Tibial artery (tissue), 4 donors: ENCODE measurements around the gene TBL2.
"Not testable (repeated sequence)": the region's sequence is repeated elsewhere in the genome, so short reads cannot be mapped to it uniquely, and the experiment has no call there.

Experiments
- DNase-seq, 2 donors: peaks; one replicate each; pipeline ENCODE4 v3.0.0-alpha.2; 2019
- H3K27ac ChIP-seq, 2 donors: fragments of 200-600 bp; sonication (generic) in 1 of 2; 1 replicate in 1 of 2; 2 replicates in 1 of 2; pipeline ENCODE4 v1.5.1; 2018 to 2019; ENCODE audit warnings: mild to moderate bottlenecking in 1 of 2
- H3K27me3 ChIP-seq, 2 donors: fragments of 200-600 bp; sonication (generic) in 1 of 2; one replicate each; pipeline versions ENCODE4 v1.5.1 to v1.6.0; 2016 to 2019
- H3K36me3 ChIP-seq, 3 donors: fragments of 200-600 bp; sonication (generic) in 2 of 3; one replicate each; pipeline ENCODE4 v1.5.1; 2016 to 2019; ENCODE audit warnings: mild to moderate bottlenecking in 2 of 3
- H3K4me1 ChIP-seq, 4 donors: fragments of 200-600 bp; sonication (generic) in 2 of 4; 1 replicate in 3 of 4; 2 replicates in 1 of 4; pipeline ENCODE4 v1.5.1; 2016 to 2019
- H3K4me3 ChIP-seq, 2 donors: fragments of 200-600 bp; sonication (generic) in 1 of 2; 1 replicate in 1 of 2; 2 replicates in 1 of 2; pipeline ENCODE4 v1.5.1; 2018 to 2019; ENCODE audit warnings: mild to moderate bottlenecking in 2 of 2
- H3K9me3 ChIP-seq, 3 donors: fragments of 200-600 bp; sonication (generic) in 1 of 3; one replicate each; pipeline ENCODE4 v1.5.1; 2016 to 2019
- intact Hi-C: fragments of 100-400 bp; cut with DNase I; formaldehyde crosslinking; loops from one replicate; pipeline ENCODE4 v1.15.0; 2023; ENCODE audit warnings: low total_unique reads
- TF ChIP-seq, protein P1 (sequence below), 2 experiments: fragments of 200-600 bp in 1 of 2; fragments of 450-650 bp in 1 of 2; IDR thresholded peaks; one replicate each; pipeline ENCODE4 v1.5.1; 2017 to 2019; ENCODE audit warnings: antibody characterized with exemption in 2 of 2, mild to moderate bottlenecking in 1 of 2, moderate library complexity in 1 of 2

Gene TBL2

DNA sequence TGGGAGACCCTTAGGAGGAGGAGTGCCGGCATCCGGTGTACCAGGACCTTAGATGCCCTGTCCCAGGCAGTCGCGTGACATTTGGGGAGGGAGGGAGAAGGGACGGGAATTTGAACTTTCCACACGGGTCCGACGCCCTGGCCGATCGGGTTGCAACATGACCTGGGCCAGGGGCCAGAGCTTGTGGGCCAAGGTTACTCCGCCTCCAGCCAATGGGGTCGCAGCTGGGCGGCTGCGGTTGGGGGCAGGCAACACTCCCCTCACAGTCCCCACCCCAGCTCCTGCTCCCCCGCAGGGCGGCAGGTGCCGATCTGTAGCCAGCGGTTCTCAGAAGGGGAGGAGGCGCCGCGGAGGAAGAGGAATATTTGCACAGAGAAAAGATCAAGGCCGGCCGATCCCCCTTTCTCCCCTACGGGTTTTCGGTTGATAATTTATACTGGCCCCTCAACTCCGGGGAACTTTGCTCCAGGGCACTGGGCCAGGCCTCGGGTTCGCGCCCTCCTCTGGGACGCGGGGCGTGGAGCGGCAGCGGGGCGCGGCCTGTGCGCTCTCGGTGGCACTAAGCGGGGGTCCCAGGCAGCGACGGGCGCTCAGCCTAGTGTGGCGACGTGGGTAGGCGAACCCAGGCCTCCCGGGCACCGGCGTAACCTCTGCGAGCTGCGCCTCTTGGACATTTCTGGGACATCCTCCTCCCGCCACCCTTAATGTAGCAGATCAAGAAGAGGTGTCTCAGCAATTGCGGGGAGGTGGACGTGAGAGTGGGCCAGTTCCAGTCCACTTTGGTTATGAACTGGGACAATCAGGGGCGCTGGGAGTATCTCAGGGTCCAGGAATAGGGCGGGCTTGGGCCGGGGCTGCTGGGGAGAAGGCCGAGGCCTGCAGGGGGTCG, 44.8 kb upstream of the TBL2 start:
- Histone ChIP-seq H3K4me1 (peaks cover 0 to 22% (median 22%) of the 10 kb centered on the region in 4 donors), H3K27ac (no peak overlapping the region), H3K36me3 (no peaks in the 10 kb centered on the region), H3K27me3 (peaks cover 6 to 87% of the 10 kb centered on the region in 2 donors), H3K4me3 (peak overlapping the region in 1 of 2 donors; percentile 54), H3K9me3 (no peaks in the 10 kb centered on the region)
- TF ChIP-seq, protein P1, sequence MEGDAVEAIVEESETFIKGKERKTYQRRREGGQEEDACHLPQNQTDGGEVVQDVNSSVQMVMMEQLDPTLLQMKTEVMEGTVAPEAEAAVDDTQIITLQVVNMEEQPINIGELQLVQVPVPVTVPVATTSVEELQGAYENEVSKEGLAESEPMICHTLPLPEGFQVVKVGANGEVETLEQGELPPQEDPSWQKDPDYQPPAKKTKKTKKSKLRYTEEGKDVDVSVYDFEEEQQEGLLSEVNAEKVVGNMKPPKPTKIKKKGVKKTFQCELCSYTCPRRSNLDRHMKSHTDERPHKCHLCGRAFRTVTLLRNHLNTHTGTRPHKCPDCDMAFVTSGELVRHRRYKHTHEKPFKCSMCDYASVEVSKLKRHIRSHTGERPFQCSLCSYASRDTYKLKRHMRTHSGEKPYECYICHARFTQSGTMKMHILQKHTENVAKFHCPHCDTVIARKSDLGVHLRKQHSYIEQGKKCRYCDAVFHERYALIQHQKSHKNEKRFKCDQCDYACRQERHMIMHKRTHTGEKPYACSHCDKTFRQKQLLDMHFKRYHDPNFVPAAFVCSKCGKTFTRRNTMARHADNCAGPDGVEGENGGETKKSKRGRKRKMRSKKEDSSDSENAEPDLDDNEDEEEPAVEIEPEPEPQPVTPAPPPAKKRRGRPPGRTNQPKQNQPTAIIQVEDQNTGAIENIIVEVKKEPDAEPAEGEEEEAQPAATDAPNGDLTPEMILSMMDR (IDR thresholded peaks at IDR 0.05): no peak
- intact Hi-C loops: loop anchor here (5.0 kb wide), 1 partner anchor 99 kb away; no protein-coding TSS in a partner anchor
- peak in 1 of 2 donors; percentile 69 for DNase-seq

DNA sequence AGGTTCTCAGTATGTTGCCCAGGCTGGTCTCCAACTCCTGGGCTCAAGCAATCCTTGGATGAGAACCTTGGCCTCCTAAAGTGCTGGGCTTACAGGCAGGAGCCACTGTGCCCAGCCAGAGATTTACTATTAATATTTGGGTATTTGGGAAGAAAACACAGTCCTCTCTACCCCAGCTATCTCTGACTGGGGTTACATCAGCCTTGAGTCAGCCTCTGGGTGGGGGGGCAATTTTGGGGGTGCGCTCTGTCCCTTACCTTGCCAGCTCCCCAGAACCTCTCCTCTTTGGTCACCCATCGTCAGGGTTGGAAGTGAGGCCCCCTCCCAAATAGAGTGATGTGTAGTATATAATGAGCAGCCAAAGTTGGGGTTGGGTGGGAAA, 44.1 kb upstream of the TBL2 start:
- intact Hi-C loops: loop anchor here (5.0 kb wide), 1 partner anchor 100 kb away; no protein-coding TSS in a partner anchor
- Histone ChIP-seq H3K4me3 (no peak overlapping the region), H3K36me3 (no peaks in the 10 kb centered on the region), H3K4me1 (peaks cover 0 to 22% (median 22%) of the 10 kb centered on the region in 4 donors), H3K9me3 (no peaks in the 10 kb centered on the region), H3K27ac (no peak overlapping the region), H3K27me3 (peaks cover 6 to 82% of the 10 kb centered on the region in 2 donors)
- DNase-seq: no peak
- TF ChIP-seq, protein P1 (IDR thresholded peaks at IDR 0.05): no peak

DNA sequence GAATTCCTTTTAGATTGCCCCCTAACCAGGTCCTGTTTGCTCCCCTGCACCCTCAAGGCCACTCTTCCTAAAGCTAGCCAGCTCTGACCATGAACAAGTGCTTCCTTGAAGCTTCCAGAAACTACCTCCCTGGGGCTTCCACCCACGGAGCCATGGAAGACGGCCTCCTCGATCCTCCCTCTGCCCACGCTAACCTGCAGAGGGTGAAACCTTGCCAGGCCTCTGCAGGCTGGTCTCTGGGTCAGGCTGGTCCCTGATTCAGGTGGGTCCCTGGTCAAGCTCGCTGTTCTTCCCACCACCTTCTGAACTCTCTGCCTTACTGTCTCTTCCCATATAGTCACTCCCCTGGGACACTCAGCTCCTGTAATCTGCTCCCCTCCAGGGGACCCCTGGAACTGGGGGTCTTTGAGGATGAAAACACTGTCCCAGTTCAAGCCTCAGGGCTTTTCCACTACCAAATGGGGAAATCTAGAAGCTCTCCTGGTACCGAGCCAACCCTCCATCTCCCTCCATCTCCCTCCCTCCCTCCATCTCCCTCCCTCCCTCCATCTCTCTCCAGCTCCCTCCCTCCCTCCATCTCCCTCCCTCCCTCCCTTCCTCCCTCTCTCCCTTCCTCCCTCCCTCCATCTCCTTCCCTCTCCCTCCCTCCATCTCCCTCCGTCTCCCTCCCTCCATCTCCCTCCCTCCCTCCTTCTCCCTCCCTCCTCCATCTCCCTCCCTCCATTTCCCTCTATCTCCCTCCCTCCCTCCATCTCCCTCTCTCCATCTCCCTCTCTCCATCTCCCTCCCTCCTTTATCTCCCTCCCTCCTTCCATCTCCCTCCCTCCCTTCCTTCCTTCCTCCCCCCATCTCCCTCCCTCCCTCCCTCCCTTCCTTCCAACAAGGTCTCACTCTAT, 43.0 kb upstream of the TBL2 start:
- no peaks in the 10 kb centered on the region for H3K9me3 ChIP-seq
- H3K36me3 ChIP-seq: no peaks in the 10 kb centered on the region
- H3K27ac ChIP-seq: no peak overlapping the region
- intact Hi-C loops: loop anchor here (5.0 kb wide), 1 partner anchor 101 kb away; no protein-coding TSS in a partner anchor
- peaks cover 6 to 76% of the 10 kb centered on the region in 2 donors for H3K27me3 ChIP-seq
- DNase-seq: no peak
- no peak overlapping the region for H3K4me3 ChIP-seq
- H3K4me1 ChIP-seq: peaks cover 0 to 22% (median 22%) of the 10 kb centered on the region in 4 donors
- TF ChIP-seq, protein P1 (IDR thresholded peaks at IDR 0.05): no peak

DNA sequence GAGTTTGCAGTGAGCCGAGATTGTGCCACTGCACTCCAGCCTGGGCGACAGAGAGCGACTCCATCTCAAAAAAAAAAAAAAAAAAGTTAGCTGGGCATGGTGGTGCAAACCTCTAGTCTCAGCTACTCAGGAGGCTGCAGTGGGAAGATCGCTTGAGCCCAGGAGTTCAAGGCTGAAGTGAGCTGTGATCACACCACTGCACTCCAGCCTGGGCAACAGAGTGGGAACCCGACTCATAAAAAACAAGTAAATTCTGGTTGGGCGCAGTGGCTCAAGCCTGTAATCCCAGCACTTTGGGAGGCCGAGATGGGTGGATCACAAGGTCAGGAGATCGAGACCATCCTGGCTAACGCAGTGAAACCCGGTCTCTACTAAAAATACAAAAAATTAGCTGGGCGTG, 41.0 kb upstream of the TBL2 start:
- H3K4me1 ChIP-seq: peaks cover 0 to 20% (median 19%) of the 10 kb centered on the region in 4 donors
- intact Hi-C loops, DNase-seq, H3K36me3 ChIP-seq, H3K9me3 ChIP-seq, H3K4me3 ChIP-seq, H3K27ac ChIP-seq: not testable (repeated sequence)
- peaks cover 4 to 64% of the 10 kb centered on the region in 2 donors for H3K27me3 ChIP-seq

DNA sequence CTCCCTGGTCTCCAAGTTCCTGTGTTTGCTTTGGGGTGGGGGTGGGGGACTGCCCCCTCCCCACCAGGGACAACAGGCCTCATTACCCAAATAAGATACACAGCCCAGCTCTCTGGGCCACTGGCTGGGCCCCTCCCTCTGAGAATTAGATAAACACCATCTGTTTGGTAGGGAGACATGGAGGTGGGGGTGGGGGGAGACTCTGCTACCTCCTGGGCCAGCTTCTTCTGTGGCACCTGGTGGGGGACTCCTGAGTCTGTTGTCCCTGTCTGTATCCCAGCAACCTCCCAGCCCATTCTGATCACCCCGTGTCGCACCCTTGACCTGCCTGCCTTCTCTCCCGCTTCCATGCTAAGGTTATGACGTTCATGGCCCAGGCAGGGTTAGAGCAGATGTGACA, 40.2 kb upstream of the TBL2 start:
- intact Hi-C loops: no loop called here
- TF ChIP-seq, protein P1 (IDR thresholded peaks at IDR 0.05): no peak
- Histone ChIP-seq H3K4me3 (no peak overlapping the region), H3K27me3 (peaks cover 0 to 64% of the 10 kb centered on the region in 2 donors), H3K9me3 (no peaks in the 10 kb centered on the region), H3K27ac (no peak overlapping the region), H3K36me3 (no peaks in the 10 kb centered on the region), H3K4me1 (peaks cover 0 to 12% (median 10%) of the 10 kb centered on the region in 4 donors)
- DNase-seq: no peak

DNA sequence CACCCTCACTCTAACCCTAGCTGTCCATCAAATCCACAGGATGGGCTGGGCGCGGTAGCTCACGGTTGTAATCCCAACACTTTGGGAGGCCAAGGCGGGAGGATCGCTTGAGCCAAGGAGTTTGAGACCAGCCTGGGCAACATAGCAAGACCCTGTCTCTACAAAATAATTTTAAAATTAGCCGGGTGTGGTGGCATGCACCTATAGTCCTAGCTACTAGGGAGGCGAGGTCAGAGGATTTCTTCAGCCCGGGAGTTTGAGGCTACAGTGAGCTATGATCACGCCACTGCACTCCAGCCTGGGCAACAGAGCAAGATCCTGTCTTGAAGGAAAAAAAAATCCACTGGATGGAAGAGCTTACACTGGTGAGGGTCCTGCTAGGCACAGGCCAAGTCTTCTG, 39.1 kb upstream of the TBL2 start:
- H3K36me3 ChIP-seq, intact Hi-C loops, H3K9me3 ChIP-seq, H3K4me1 ChIP-seq, H3K4me3 ChIP-seq, DNase-seq, H3K27ac ChIP-seq: not testable (repeated sequence)
- peaks cover 0 to 64% of the 10 kb centered on the region in 2 donors for H3K27me3 ChIP-seq
